HG02759 (cell line): ENCODE data around the gene DCAF17.

Source experiments
- ATAC-seq: cut with Tn5 transposase; IDR thresholded peaks from one replicate; pipeline ENCODE4 v1.9.1; 2021; ENCODE audit warnings: mild to moderate bottlenecking, moderate library complexity; ENCODE audit not compliant: unreplicated experiment

DCAF17 gene

GRCh38 chr2:171434013-171434989 lies at the start of gene DCAF17:
DCAF17 (plus strand) TSS chr2:171434226; CDS start chr2:171434578, 352 bp downstream.
- peak; percentile 93 for ATAC-seq

- ATAC-seq = no peak
Measured at GRCh38 chr2:171386627-171387026, 47.4 kb upstream of the DCAF17 start.

- no peak for ATAC-seq
Measured at GRCh38 chr2:171387052-171387451, 47.0 kb upstream of the DCAF17 start.

- peak; percentile 66 for ATAC-seq
Measured at GRCh38 chr2:171389325-171389724, 44.7 kb upstream of the DCAF17 start.

GRCh38 chr2:171389780-171390179 lies 44.2 kb upstream of the DCAF17 start:
- ATAC-seq = peak; percentile 29

- ATAC-seq = peak; percentile 52
Measured at GRCh38 chr2:171390941-171391516, 43.0 kb upstream of the DCAF17 start.

- ATAC-seq = no peak
Measured at GRCh38 chr2:171391532-171391931, 42.5 kb upstream of the DCAF17 start.

- no peak for ATAC-seq
Measured at GRCh38 chr2:171393487-171393886, 40.5 kb upstream of the DCAF17 start.

- ATAC-seq = no peak
Measured at GRCh38 chr2:171394164-171394740, 39.8 kb upstream of the DCAF17 start.

GRCh38 chr2:171399292-171399691 lies 34.7 kb upstream of the DCAF17 start:
- ATAC-seq = no peak

- no peak for ATAC-seq
Measured at GRCh38 chr2:171400395-171400794, 33.6 kb upstream of the DCAF17 start.

- ATAC-seq = no peak
Measured at GRCh38 chr2:171401947-171402346, 32.1 kb upstream of the DCAF17 start.

GRCh38 chr2:171402906-171403580 lies 31.0 kb upstream of the DCAF17 start:
- ATAC-seq = no peak

- no peak for ATAC-seq
Measured at GRCh38 chr2:171404261-171404660, 29.8 kb upstream of the DCAF17 start.

GRCh38 chr2:171404719-171405118 lies 29.3 kb upstream of the DCAF17 start:
- ATAC-seq = no peak

GRCh38 chr2:171405546-171405945 lies 28.5 kb upstream of the DCAF17 start:
- no peak for ATAC-seq

- peak; percentile 66 for ATAC-seq
Measured at GRCh38 chr2:171406044-171406443, 28.0 kb upstream of the DCAF17 start.

GRCh38 chr2:171407030-171407675 lies 26.9 kb upstream of the DCAF17 start:
- peak; percentile 57 for ATAC-seq

- no peak for ATAC-seq
Measured at GRCh38 chr2:171407676-171408044, 26.4 kb upstream of the DCAF17 start.

GRCh38 chr2:171409436-171409971 lies 24.5 kb upstream of the DCAF17 start:
- no peak for ATAC-seq
